SK-N-SH treated with all-trans-retinoic acid at 6 μM for 48 hours (cell line): ENCODE results near the gene LHFPL6.

Source experiments
- ATAC-seq: fragments of 200-7000 bp; cut with Tn5 transposase; 3 replicates; pipeline ENCODE4 v1.9.1; 2020; ENCODE audit warnings: mild to moderate bottlenecking, moderate library complexity
- BACH2 ChIP-seq: fragments of 250-450 bp; sonication (Bioruptor Pico); IDR thresholded peaks from 2 replicates; pipeline ENCODE4 v1.9.0; 2021; ENCODE audit warnings: mild to moderate bottlenecking, borderline replicate concordance
- CREB5 ChIP-seq: fragments of 250-450 bp; sonication (Bioruptor Pico); IDR thresholded peaks from 2 replicates; pipeline ENCODE4 v1.5.1; 2020; ENCODE audit warnings: low read depth, mild to moderate bottlenecking, moderate library complexity
- CSDC2 ChIP-seq: fragments of 250-450 bp; sonication (Bioruptor Pico); IDR thresholded peaks from 2 replicates; pipeline ENCODE4 v1.5.0; 2020; ENCODE audit warnings: mild to moderate bottlenecking, moderate library complexity
- CSRNP3 ChIP-seq: fragments of 250-450 bp; sonication (Bioruptor Pico); IDR thresholded peaks from 2 replicates; pipeline ENCODE4 v1.5.1; 2021; ENCODE audit warnings: mild to moderate bottlenecking, moderate library complexity
- ESRRG ChIP-seq: fragments of 250-450 bp; sonication (Bioruptor Pico); IDR thresholded peaks from 2 replicates; pipeline ENCODE4 v1.6.1; 2021; ENCODE audit warnings: mild to moderate bottlenecking
- GLIS3 ChIP-seq: fragments of 250-450 bp; sonication (Bioruptor Pico); IDR thresholded peaks from 2 replicates; pipeline ENCODE4 v1.5.0; 2020; ENCODE audit warnings: mild to moderate bottlenecking, moderate library complexity
- OSR1 ChIP-seq: fragments of 250-450 bp; sonication (Bioruptor Pico); IDR thresholded peaks from 2 replicates; pipeline ENCODE4 v1.8.0; 2022; ENCODE audit warnings: moderate library complexity, mild to moderate bottlenecking, inconsistent platforms
- POU6F1 ChIP-seq: fragments of 250-450 bp; sonication (Bioruptor Pico); IDR thresholded peaks from 2 replicates; pipeline ENCODE4 v1.8.0; 2021; ENCODE audit warnings: low read depth, mild to moderate bottlenecking, moderate library complexity, borderline replicate concordance
- PPARA ChIP-seq: fragments of 250-450 bp; sonication (Bioruptor Pico); IDR thresholded peaks from 2 replicates; pipeline ENCODE4 v1.5.0; 2020; ENCODE audit warnings: mild to moderate bottlenecking, borderline replicate concordance
- TCF4 ChIP-seq: fragments of 250-450 bp; sonication (Bioruptor Pico); IDR thresholded peaks from 2 replicates; pipeline ENCODE4 v1.8.0; 2021; ENCODE audit warnings: mild to moderate bottlenecking, moderate library complexity, borderline replicate concordance
- TOX ChIP-seq: fragments of 250-450 bp; sonication (Bioruptor Pico); IDR thresholded peaks from 2 replicates; pipeline ENCODE4 v1.8.0; 2021; ENCODE audit warnings: mild to moderate bottlenecking, moderate library complexity, borderline replicate concordance
- TSHZ2 ChIP-seq: fragments of 250-450 bp; sonication (Bioruptor Pico); IDR thresholded peaks from 2 replicates; pipeline ENCODE4 v1.5.0; 2020; ENCODE audit warnings: mild to moderate bottlenecking, moderate library complexity
- ZFP3 ChIP-seq: fragments of 250-450 bp; sonication (Bioruptor Pico); IDR thresholded peaks from 2 replicates; pipeline ENCODE4 v1.5.0; 2020; ENCODE audit warnings: mild to moderate bottlenecking, moderate library complexity
- ZFP30 ChIP-seq: fragments of 450-650 bp; formaldehyde crosslinking; IDR thresholded peaks from 2 replicates; pipeline ENCODE4 v1.5.0; 2022; ENCODE audit warnings: mild to moderate bottlenecking, moderate library complexity
- ZNF565 ChIP-seq: fragments of 450-650 bp; formaldehyde crosslinking; conservative IDR thresholded peaks from 2 replicates; pipeline ENCODE4 v1.5.0; 2020; ENCODE audit warnings: low read depth, mild to moderate bottlenecking, moderate library complexity
- ZNF8 ChIP-seq: fragments of 450-650 bp; formaldehyde crosslinking; IDR thresholded peaks from 2 replicates; pipeline ENCODE4 v1.5.0; 2020; ENCODE audit warnings: mild to moderate bottlenecking, moderate library complexity

LHFPL6 gene

GRCh38 chr13:39417643-39418042 is 185.3 kb downstream of the LHFPL6 start (continued):
- TF ChIP-seq POU6F1 (CRISPR knock-in tag) (no peak), ESRRG (CRISPR knock-in tag) (no peak), CSRNP3 (no peak), OSR1 (CRISPR knock-in tag) (no peak), PPARA (no peak)

GRCh38 chr13:39417131-39417530 is 185.9 kb downstream of the LHFPL6 start:
- no peak for TF ChIP-seq ESRRG (CRISPR knock-in tag)
- TF ChIP-seq ZNF8: no peak
- no peak for TF ChIP-seq GLIS3 (CRISPR knock-in tag)
- no peak for TF ChIP-seq TOX (CRISPR knock-in tag)
- TF ChIP-seq CSDC2: no peak
- no peak for TF ChIP-seq CSRNP3
- no peak for TF ChIP-seq TSHZ2 (CRISPR knock-in tag)
- TF ChIP-seq ZNF565 (CRISPR knock-in tag): no peak
- ATAC-seq: peak; percentile 72

- ATAC-seq: peak; percentile 90
- TF ChIP-seq TCF4 (CRISPR knock-in tag) (no peak), PPARA (no peak), TSHZ2 (CRISPR knock-in tag) (no peak)
These were observed 187.8 kb downstream of the LHFPL6 start for GRCh38 chr13:39415008-39415802.

- ATAC-seq: no peak
- TF ChIP-seq CREB5 (no peak), TOX (CRISPR knock-in tag) (no peak), POU6F1 (CRISPR knock-in tag) (no peak), BACH2 (CRISPR knock-in tag) (no peak), ESRRG (CRISPR knock-in tag) (no peak), ZFP30 (CRISPR knock-in tag) (no peak), ZFP3 (no peak), OSR1 (CRISPR knock-in tag) (no peak)
These were observed 188.7 kb downstream of the LHFPL6 start for GRCh38 chr13:39414339-39414738.
